ENCODE measurements around the gene SNX22. TPM values are rescaled to one million over a fixed set of nuclear protein-coding genes. Genes with fewer than 3 reads are reported as not detected.

SNX22 gene
- total and polyA plus RNA-seq, 12 donors: 0.66 to 10.0 (median 1.6) TPM

- no peak for TF ChIP-seq CTCF (IDR thresholded peaks at IDR 0.05)
- peak in 2 of 8 donors; percentile 5 to 28 for ATAC-seq
- H3K27me3 ChIP-seq: peaks cover 0 to 16% (median 0%) of the 10 kb centered on the region in 7 donors
- H3K36me3 ChIP-seq: peaks cover 0 to 80% (median 60%) of the 10 kb centered on the region in 9 donors
- H3K9me3 ChIP-seq: no peaks in the 10 kb centered on the region
- peaks cover 48 to 87% (median 70%) of the 10 kb centered on the region in 9 donors for H3K4me1 ChIP-seq
- intact Hi-C loops (cut with DNase I): loop anchor here in 3 of 10 donors (5.0 to 10.0 kb wide), 2 partner anchors 62 to 64 kb away; partner anchors contain the start of genes CIAO2A (in 3 of the 3) and SNX1 (in 2 of the 3)
- 70 to 75% methylated on average over 16 of the region's 16 CpGs for WGBS, 2 donors
- peak in 1 of 2 donors; percentile 45 for DNase-seq
- no peak overlapping the region for H3K4me3 ChIP-seq
- H3K27ac ChIP-seq: peak overlapping the region in 8 of 10 donors; percentile 17 to 71 (median 44)
Observed at GRCh38 chr15:64156652-64157331, 5.3 kb downstream of the SNX22 start.

- ATAC-seq: no peak
- Histone ChIP-seq H3K27ac (peak overlapping the region in 6 of 10 donors; percentile 17 to 71 (median 56)), H3K4me1 (peaks cover 40 to 84% (median 66%) of the 10 kb centered on the region in 9 donors), H3K27me3 (peaks cover 0 to 7% (median 0%) of the 10 kb centered on the region in 7 donors), H3K36me3 (peaks cover 0 to 81% (median 60%) of the 10 kb centered on the region in 9 donors), H3K9me3 (no peaks in the 10 kb centered on the region), H3K4me3 (no peak overlapping the region)
- 94 to 96% methylated on average over 1 of the region's 1 CpG for WGBS, 2 donors
- no peak for TF ChIP-seq CTCF (IDR thresholded peaks at IDR 0.05)
- DNase-seq: no peak
- intact Hi-C loops (cut with DNase I): loop anchor here in 3 of 10 donors (5.0 to 10.0 kb wide), 2 partner anchors 63 to 65 kb away; partner anchors contain the start of genes CIAO2A (in 3 of the 3) and SNX1 (in 2 of the 3)
Observed at GRCh38 chr15:64157599-64158125, 6.1 kb downstream of the SNX22 start.

- peak overlapping the region in 9 of 10 donors; percentile 28 to 86 (median 67) for H3K27ac ChIP-seq
- DNase-seq (peak in 1 of 2 donors; percentile 36), ATAC-seq (peak in 2 of 8 donors; percentile 4 to 6)
- H3K4me1 ChIP-seq: peaks cover 32 to 78% (median 60%) of the 10 kb centered on the region in 9 donors
- no peak for TF ChIP-seq CTCF (IDR thresholded peaks at IDR 0.05)
- H3K9me3 ChIP-seq: no peaks in the 10 kb centered on the region
- H3K27me3 ChIP-seq: no peaks in the 10 kb centered on the region
- no peak overlapping the region for H3K4me3 ChIP-seq
- intact Hi-C loops (cut with DNase I): loop anchor here in 3 of 10 donors (5.0 to 10.0 kb wide), 2 partner anchors 64 to 66 kb away; partner anchors contain the start of genes CIAO2A (in 3 of the 3) and SNX1 (in 2 of the 3)
- peaks cover 0 to 81% (median 60%) of the 10 kb centered on the region in 9 donors for H3K36me3 ChIP-seq
- WGBS, 2 donors: 55 to 66% methylated on average over 11 of the region's 11 CpGs
Observed at GRCh38 chr15:64158363-64159134, 7.0 kb downstream of the SNX22 start.
